ENCODE results near the gene METTL4.
"Not testable (repeated sequence)": the region's sequence is repeated elsewhere in the genome, so short reads cannot be mapped to it uniquely, and the experiment has no call there.

METTL4 gene

GRCh38 chr18:2559249-2559648 is 12.1 kb downstream of the METTL4 start:
- DNase-seq: no peak

- DNase-seq: no peak
Measured at GRCh38 chr18:2557536-2557935, 13.8 kb downstream of the METTL4 start.

DNA sequence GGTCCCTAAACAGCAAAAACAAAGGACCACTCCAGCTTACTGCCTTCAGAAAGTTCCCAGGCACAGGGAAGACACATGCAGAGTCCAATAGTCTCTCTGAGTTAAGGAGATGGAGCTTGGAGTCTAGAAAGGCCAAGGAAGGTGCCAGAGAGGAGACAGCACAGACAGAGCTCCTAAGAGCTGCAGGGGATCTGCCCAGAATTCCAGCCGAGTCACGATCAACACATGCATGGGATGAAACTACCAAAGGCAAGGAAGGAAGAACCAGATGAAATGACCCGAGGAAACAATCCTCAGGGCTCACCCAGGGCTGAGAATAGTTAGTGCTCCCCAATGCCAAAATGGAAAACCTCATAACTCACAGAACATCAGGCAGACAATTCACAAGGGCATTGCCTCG is 15.4 kb downstream of the METTL4 start:
- DNase-seq: no peak

DNA sequence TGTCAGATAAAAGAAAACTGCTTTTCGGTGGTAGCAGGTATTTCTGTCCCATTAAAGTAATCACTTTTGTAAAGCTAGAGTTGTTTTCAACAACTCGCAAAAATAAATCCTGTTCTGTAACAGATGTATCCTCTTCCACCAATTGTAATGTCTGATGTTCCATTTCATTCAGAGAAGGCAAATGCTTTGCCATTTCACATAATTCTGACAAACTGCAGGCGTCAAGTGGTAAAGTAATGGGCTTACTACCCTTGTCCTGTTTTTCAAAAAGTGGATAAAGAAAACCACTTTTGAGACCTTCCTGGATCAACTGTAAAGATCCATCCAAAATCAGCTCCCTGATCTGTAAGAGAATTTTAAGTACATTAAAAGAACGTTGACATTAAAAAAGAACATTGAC is 16.6 kb downstream of the METTL4 start:
- DNase-seq: no peak

- DNase-seq: no peak
Measured at GRCh38 chr18:2551425-2551824, 19.9 kb downstream of the METTL4 start.

GRCh38 chr18:2549462-2549861 is 21.8 kb downstream of the METTL4 start:
- no peak for DNase-seq

DNA sequence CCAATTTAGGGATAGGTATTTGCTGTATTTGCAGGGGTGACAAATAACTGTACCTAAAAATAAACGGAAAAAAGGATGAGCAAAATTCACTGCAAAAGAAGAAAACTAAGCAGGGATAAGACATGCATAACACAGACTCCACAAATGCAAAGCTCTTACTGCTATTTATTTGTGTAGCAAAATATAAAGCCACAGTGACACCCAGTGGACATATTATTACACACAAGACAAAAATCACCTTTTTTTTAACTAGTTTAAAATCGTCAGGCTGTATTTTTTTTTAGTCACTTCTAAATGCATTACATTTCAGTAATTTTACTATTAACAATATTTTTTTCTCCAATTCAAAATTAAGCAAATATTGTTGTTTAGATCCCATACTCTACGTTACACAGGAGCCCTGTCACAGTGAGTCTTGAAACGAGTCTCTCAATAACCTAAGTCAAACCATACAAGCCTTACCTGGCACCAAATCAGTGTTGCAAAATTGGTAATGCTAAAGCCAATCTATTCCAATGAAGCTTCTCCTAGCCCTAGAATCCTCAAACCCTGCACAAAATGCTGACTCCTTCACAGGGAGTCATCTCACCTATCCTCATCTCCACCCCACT is 23.7 kb downstream of the METTL4 start:
- peak; percentile 48 for DNase-seq

DNA sequence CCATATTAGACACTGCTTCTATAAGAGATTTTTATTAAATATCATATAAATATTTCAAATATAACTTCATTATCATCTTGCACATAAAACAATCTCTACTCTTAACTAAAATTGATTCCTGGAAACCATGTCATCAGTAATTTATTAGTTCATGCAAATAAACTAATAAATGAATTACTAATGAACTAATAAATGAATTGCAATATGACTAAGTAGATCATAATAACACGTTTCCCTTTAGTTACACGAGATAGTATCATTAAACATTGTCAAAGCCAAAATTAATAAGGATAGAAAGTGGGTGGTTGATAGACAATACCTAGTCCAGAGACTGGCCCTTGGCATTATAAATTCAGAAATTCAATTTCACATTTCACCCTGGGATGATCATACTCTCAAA is 26.1 kb downstream of the METTL4 start:
- no peak for DNase-seq

DNA sequence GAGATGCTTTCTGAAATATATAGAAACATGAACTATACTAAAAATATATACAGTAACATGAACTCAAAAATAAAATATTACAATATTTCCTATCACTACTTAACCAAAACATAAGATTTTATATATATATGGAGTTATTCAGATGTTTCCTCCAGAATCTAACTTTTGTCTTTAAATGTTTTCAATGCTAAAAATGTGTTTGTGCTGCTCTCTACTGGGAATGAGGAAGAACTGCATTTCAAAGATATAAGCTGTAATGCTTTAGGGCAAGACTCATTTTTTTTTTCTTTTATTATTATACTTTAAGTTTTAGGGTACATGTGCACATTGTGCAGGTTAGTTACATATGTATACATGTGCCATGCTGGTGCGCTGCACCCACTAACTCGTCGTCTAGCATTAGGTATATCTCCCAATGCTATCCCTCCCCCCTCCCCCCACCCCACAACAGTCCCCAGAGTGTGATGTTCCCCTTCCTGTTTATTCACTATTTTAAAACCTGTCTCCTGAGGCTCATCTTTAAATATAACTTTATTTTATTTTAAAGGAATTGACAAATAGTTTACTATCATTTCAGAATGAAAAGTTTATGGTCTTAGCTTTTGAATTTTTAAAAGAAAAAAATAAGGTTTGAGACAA is 29.3 kb downstream of the METTL4 start:
- DNase-seq: peak; percentile 59

- DNase-seq: no peak
Measured at GRCh38 chr18:2540575-2540974, 30.7 kb downstream of the METTL4 start.

GRCh38 chr18:2538844-2539243 is 32.5 kb downstream of the METTL4 start:
- peak; percentile 62 for DNase-seq

- no peak for DNase-seq
Measured at GRCh38 chr18:2538236-2538635, 33.1 kb downstream of the METTL4 start.

DNA sequence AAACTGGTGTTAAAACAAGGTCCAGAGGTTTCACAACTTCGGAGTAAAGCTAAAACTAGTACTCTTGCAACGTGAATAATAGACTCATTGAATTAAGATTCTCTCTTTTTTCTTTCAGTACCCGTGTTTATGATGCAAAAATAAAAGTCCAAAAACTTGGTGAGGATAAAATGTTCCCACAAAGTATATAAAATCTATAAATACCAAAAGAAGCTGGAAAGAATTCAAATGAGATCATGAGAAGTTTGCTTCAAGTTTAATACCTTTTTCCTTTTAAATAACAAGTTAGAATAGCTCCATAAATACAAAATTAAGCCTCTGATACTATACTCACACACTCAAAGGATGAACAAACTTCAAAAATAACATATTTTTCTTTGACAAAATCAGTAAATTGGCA is 34.0 kb downstream of the METTL4 start:
- DNase-seq: no peak

DNA sequence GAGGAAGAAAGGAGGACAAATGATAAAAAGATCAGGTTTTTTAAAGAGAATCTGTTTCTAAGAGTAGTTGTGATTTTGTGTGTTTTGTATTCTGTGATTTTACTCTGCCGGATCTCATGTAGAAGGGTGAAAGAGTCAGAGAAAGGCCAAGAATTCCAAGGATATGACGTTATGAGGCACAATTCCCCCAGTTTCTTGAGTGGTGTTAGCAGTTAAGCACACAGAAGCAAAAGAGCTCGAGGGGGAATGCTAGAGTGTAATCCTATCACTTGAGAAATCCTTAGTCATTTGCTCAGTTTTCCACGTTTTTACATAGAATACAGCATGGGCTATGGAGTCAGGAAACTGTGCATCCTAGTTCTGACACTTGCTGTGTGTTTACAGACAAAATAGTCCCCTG is 34.8 kb downstream of the METTL4 start:
- no peak for DNase-seq

DNA sequence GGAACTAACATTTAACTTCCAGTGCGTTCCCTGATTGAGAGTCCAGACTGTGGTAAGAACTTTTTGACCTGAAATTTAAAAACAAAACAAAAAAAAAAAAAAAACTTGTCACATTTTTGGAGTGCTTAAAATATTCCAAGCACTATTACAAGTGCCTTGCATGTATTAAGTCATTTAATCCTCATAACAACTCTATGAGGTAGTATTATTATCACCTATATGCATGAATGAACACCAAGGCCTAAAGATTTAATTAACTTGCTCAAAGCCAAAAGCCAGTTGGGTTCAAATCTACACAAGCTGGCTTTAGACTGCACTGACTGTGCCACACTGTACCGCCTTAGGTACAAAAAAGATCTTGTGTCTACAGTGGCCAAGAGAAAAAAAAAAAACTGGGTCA is 35.2 kb downstream of the METTL4 start:
- no peak for DNase-seq

- no peak for DNase-seq
Measured at GRCh38 chr18:2535419-2535910, 35.8 kb downstream of the METTL4 start.

- peak; percentile 95 for DNase-seq
Measured at GRCh38 chr18:2534906-2535305, 36.4 kb downstream of the METTL4 start.

- DNase-seq: no peak
Measured at GRCh38 chr18:2532797-2533196, 38.5 kb downstream of the METTL4 start.

- no peak for DNase-seq
Measured at GRCh38 chr18:2531751-2532150, 39.6 kb downstream of the METTL4 start.

GRCh38 chr18:2529154-2529553 is 42.2 kb downstream of the METTL4 start:
- no peak for DNase-seq

GRCh38 chr18:2526329-2526728 is 45.0 kb downstream of the METTL4 start:
- DNase-seq: no peak

DNA sequence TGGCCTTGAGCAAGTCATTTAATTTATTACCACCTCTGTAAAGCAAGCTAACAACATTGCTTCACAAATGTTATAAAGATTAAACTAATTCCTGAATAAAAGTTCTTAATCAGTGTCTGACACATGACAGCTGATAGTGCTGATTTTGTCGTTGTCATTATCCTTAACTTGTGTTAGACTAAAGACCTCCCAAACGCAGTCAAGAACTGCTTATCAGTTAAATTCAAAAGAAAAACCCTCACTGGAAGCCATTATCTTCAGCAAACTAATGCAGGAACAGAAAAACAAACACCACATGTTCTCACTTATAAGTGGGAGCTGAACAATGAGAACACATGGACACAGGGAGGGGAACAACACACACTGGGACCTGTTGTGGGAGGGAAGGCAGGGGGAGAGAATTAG is 46.5 kb downstream of the METTL4 start:
- DNase-seq: not testable (repeated sequence)

DNA sequence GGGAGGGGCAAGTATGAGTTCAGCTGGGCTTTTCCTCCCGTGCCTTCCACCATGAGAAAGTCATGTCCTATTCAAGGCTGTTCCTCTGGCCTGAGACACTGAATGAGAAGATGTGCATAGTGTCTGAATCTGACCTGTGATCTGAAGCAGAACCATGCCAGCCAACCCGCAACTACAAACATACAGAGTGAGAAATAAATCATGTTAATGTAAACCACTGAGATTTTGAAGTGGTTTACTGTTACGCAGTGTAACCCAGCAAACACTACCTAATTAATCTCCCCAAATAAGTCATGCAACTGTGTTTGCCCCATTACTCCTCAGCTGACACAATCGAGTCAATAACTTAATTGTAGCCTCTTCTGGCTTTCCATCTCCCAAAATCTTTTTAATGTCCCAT is 49.2 kb downstream of the METTL4 start:
- peak; percentile 86 for DNase-seq

DNA sequence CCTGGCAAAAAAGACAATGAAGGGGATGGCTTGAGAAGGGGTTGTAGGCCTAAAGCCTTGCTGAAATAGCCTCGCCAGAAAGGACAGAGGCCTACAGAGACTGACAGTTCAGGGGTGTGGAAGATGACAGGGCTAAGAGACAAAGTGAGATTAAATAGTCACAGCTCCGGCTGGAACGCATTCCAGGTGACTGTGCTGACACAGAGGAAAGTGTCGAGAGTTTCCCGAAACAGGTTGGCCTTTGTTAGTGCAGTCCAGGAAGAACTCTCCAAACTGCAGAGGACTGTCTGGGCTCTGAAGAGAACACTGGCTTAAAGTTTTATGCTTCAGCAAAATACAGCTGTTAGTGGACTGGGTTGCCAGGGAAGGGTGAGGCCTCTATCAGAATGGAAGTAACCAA is 52.8 kb downstream of the METTL4 start:
- DNase-seq: no peak
